WERI-Rb-1 (cell line): ENCODE results near the gene CYP2B6.
"Not testable (repeated sequence)": the region's sequence is repeated elsewhere in the genome, so short reads cannot be mapped to it uniquely, and the experiment has no call there.

Experiments used
- DNase-seq: peaks from one replicate; pipeline ENCODE4 v3.0.0-alpha.2; 2020
- H3K27ac ChIP-seq: fragments of 250-450 bp; sonication (Bioruptor Pico); 2 replicates; pipeline ENCODE4 v1.5.1; 2020; ENCODE audit warnings: mild to moderate bottlenecking, moderate library complexity
- H3K27me3 ChIP-seq: fragments of 250-450 bp; sonication (Bioruptor Pico); 2 replicates; pipeline ENCODE4 v1.5.1; 2021; ENCODE audit warnings: mild to moderate bottlenecking, low read depth, moderate library complexity; ENCODE audit not compliant: insufficient read depth, severe bottlenecking
- H3K36me3 ChIP-seq: fragments of 250-450 bp; sonication (Bioruptor Pico); 2 replicates; pipeline ENCODE4 v1.5.1; 2020; ENCODE audit warnings: mild to moderate bottlenecking, moderate library complexity
- H3K4me3 ChIP-seq: 2 replicates; pipeline ENCODE4 v1.5.1; 2011; ENCODE audit warnings: low read depth, mild to moderate bottlenecking, control low read depth, low read length
- H3K9me3 ChIP-seq: fragments of 250-450 bp; sonication (Bioruptor Pico); 2 replicates; pipeline ENCODE4 v1.5.1; 2021; ENCODE audit warnings: mild to moderate bottlenecking, moderate library complexity; ENCODE audit not compliant: severe bottlenecking
- CTCF ChIP-seq: IDR thresholded peaks from 2 replicates; pipeline ENCODE4 v1.5.1; 2011; ENCODE audit warnings: low read depth, mild to moderate bottlenecking, control low read depth, inconsistent platforms, low read length

CYP2B6 gene

GRCh38 chr19:41027273-41027967 lies 36.3 kb downstream of the CYP2B6 start:
- H3K36me3 ChIP-seq: no peaks in the 10 kb centered on the region
- H3K27me3 ChIP-seq: no peaks in the 10 kb centered on the region
- no peak for DNase-seq
- no peak overlapping the region for H3K27ac ChIP-seq
- no peak for TF ChIP-seq CTCF
- no peak overlapping the region for H3K4me3 ChIP-seq
- no peaks in the 10 kb centered on the region for H3K9me3 ChIP-seq

GRCh38 chr19:41029524-41030432 lies 38.7 kb downstream of the CYP2B6 start:
- peak overlapping the region; percentile 42 for H3K27ac ChIP-seq
- DNase-seq: peak; percentile 73
- H3K27me3 ChIP-seq: no peaks in the 10 kb centered on the region
- no peak for TF ChIP-seq CTCF
- no peak overlapping the region for H3K4me3 ChIP-seq
- no peaks in the 10 kb centered on the region for H3K9me3 ChIP-seq
- no peaks in the 10 kb centered on the region for H3K36me3 ChIP-seq

- no peaks in the 10 kb centered on the region for H3K9me3 ChIP-seq
- H3K27me3 ChIP-seq: no peaks in the 10 kb centered on the region
- TF ChIP-seq CTCF: peak; percentile 44; the same call in 1 of the 2 replicates
- no peak overlapping the region for H3K4me3 ChIP-seq
- no peaks in the 10 kb centered on the region for H3K36me3 ChIP-seq
- peak; percentile 20 for DNase-seq
- H3K27ac ChIP-seq: no peak overlapping the region
Measured at GRCh38 chr19:41030651-41031050, 39.6 kb downstream of the CYP2B6 start.

- no peak overlapping the region for H3K27ac ChIP-seq
- DNase-seq: no peak
Measured at GRCh38 chr19:41031916-41032315, 40.8 kb downstream of the CYP2B6 start.

GRCh38 chr19:41033324-41033723 lies 42.2 kb downstream of the CYP2B6 start:
- not testable (repeated sequence) for H3K4me3 ChIP-seq, H3K36me3 ChIP-seq, H3K27ac ChIP-seq, H3K27me3 ChIP-seq, H3K9me3 ChIP-seq
- peak; percentile 64 for DNase-seq

More at GRCh38 chr19:41031916-41032315, 40.8 kb downstream of the CYP2B6 start:
- H3K27me3 ChIP-seq: no peaks in the 10 kb centered on the region
- H3K4me3 ChIP-seq: no peak overlapping the region
- TF ChIP-seq CTCF: no peak
- H3K36me3 ChIP-seq: no peaks in the 10 kb centered on the region
- H3K9me3 ChIP-seq: no peaks in the 10 kb centered on the region

- H3K9me3 ChIP-seq: no peaks in the 10 kb centered on the region
- H3K27ac ChIP-seq: no peak overlapping the region
- no peaks in the 10 kb centered on the region for H3K27me3 ChIP-seq
- no peak for TF ChIP-seq CTCF
- no peaks in the 10 kb centered on the region for H3K36me3 ChIP-seq
- H3K4me3 ChIP-seq: no peak overlapping the region
- DNase-seq: no peak
Measured at GRCh38 chr19:41039806-41040205, 48.7 kb downstream of the CYP2B6 start.

- H3K9me3 ChIP-seq, H3K27ac ChIP-seq, H3K27me3 ChIP-seq, H3K4me3 ChIP-seq, H3K36me3 ChIP-seq, DNase-seq: not testable (repeated sequence)
Measured at GRCh38 chr19:41045095-41045494, 54.0 kb downstream of the CYP2B6 start.
